Measurements from ENCODE around the gene MUSTN1.

MUSTN1 gene

DNA sequence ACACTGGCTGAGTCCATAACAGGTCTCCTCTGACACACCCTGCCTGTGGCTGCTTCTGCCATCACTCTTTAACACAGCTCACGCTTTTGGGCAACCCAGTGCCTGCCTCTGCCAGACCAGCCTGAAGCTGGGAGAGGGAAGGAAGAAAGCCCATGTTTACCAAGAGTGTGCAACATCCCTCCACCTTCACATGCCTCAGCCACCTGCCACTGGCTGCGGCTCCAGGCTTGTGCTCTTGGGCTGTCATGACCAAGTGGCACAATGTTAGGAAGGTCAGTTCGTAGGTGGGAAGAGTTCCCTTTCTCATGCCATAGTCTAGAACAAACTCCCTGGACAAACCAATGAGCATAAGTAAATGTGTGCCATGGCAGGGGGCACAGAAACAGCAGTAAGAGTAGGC, 42.3 kb upstream of the MUSTN1 start:
- no peak overlapping the region for H3K4me3 ChIP-seq (replicated peaks; ENCODE audit: low read depth, low read length)
- DNase-seq (ENCODE audit: extremely low read depth, low read depth), result no peak
- TF ChIP-seq, protein P1, sequence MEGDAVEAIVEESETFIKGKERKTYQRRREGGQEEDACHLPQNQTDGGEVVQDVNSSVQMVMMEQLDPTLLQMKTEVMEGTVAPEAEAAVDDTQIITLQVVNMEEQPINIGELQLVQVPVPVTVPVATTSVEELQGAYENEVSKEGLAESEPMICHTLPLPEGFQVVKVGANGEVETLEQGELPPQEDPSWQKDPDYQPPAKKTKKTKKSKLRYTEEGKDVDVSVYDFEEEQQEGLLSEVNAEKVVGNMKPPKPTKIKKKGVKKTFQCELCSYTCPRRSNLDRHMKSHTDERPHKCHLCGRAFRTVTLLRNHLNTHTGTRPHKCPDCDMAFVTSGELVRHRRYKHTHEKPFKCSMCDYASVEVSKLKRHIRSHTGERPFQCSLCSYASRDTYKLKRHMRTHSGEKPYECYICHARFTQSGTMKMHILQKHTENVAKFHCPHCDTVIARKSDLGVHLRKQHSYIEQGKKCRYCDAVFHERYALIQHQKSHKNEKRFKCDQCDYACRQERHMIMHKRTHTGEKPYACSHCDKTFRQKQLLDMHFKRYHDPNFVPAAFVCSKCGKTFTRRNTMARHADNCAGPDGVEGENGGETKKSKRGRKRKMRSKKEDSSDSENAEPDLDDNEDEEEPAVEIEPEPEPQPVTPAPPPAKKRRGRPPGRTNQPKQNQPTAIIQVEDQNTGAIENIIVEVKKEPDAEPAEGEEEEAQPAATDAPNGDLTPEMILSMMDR (IDR thresholded peaks at IDR 0.05; ENCODE audit: low read depth, low read length, missing control alignments), result no peak

GRCh38 chr3:52874864-52875587, 40.2 kb upstream of the MUSTN1 start:
- TF ChIP-seq, protein P1 (IDR thresholded peaks at IDR 0.05; ENCODE audit: low read depth, low read length, missing control alignments), result no peak
- no peak for DNase-seq (ENCODE audit: extremely low read depth, low read depth)
- H3K4me3 ChIP-seq (replicated peaks; ENCODE audit: low read depth, low read length), result no peak overlapping the region

- H3K4me3 ChIP-seq (replicated peaks; ENCODE audit: low read depth, low read length), result no peak overlapping the region
Measured at GRCh38 chr3:52874160-52874701, 39.4 kb upstream of the MUSTN1 start.

DNA sequence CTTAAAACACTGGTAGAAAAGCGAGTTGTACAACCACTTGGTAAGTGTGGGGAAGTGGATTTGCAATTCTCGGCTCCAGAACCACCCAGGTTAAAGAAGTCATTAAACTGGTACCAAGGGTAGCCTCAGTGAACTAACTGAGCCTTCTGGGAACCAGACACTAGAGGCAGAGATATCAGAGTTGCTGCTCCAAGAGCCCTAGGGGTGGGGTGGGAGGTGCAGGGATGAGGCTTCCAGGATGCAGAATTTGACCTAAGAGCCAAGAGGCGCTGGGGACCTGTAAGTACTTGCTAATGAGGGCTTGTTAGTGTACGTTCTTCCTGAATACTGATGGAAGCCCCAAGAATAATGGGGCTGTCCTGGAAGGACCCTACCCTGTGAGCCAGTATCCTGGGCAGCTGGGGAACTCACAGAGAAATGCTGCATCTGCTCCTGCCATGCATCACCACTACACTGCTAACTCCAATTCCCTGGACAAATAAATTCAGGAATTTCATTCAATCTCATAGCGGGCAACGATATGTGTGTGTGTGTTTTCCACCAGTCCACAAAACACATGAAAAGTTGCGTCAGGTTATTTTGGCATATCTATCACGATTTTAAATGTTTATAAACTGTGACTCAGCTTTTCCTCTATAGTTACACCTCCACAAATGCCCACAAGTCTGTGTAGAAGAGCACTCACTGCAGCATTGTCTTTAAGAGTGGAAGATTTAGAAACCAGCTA, 38.8 kb upstream of the MUSTN1 start:
- TF ChIP-seq, protein P1 (IDR thresholded peaks at IDR 0.05; ENCODE audit: low read depth, low read length, missing control alignments), result no peak
- no peak for DNase-seq (ENCODE audit: extremely low read depth, low read depth)

More at GRCh38 chr3:52874160-52874701, 39.4 kb upstream of the MUSTN1 start:
- DNase-seq (ENCODE audit: extremely low read depth, low read depth), result no peak
- TF ChIP-seq, protein P1 (IDR thresholded peaks at IDR 0.05; ENCODE audit: low read depth, low read length, missing control alignments), result no peak

GRCh38 chr3:52872245-52872644, 37.4 kb upstream of the MUSTN1 start:
- TF ChIP-seq, protein P1 (IDR thresholded peaks at IDR 0.05; ENCODE audit: low read depth, low read length, missing control alignments), result no peak
- DNase-seq (ENCODE audit: extremely low read depth, low read depth), result no peak
- no peak overlapping the region for H3K4me3 ChIP-seq (replicated peaks; ENCODE audit: low read depth, low read length)

More for the DNA sequence above, 38.8 kb upstream of the MUSTN1 start:
- no peak overlapping the region for H3K4me3 ChIP-seq (replicated peaks; ENCODE audit: low read depth, low read length)

DNA sequence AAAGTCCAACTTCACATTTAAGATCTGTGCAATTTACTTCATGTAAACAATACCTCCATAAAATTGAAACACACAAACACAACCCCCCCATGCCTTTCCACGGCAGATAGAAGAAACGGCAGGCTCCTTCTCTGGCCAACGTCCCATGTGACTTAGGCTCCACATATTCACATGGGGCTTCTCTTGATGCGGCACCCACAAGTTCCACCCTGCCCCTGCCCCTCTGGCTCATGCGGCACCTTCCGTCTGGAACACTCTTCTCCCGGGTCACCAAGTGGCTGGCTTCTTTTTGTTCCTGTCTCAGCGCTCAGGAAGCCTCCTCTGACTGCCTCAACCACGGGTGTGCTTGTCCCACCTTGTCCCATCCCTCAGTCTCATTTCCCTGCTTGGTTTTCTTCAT, 36.9 kb upstream of the MUSTN1 start:
- TF ChIP-seq, protein P1 (IDR thresholded peaks at IDR 0.05; ENCODE audit: low read depth, low read length, missing control alignments), result no peak
- H3K4me3 ChIP-seq (replicated peaks; ENCODE audit: low read depth, low read length), result no peak overlapping the region
- DNase-seq (ENCODE audit: extremely low read depth, low read depth), result no peak

All from HFF-Myc (cell line).